ENCODE data around the gene TSEN34.

The TSEN34 gene

GRCh38 chr19:54164369-54165068, 26.6 kb upstream of the TSEN34 start:
- Histone ChIP-seq H3K36me3 (ENCODE audit: control insufficient read depth, low read length) (no peaks in the 10 kb centered on the region; the same call in 1 of the 2 replicates), H3F3A (ENCODE audit: control insufficient read depth, insufficient read depth) (no peaks in the 10 kb centered on the region), H3K4me2 (ENCODE audit: low read length) (no peak overlapping the region), H4K20me1 (ENCODE audit: control insufficient read depth, insufficient read depth, low read depth, low read length) (peaks cover 5% of the 10 kb centered on the region), H3K79me2 (ENCODE audit: control insufficient read depth, low read length) (peaks cover 15% of the 10 kb centered on the region), H3K4me1 (ENCODE audit: control insufficient read depth, low read length) (peaks cover 26% of the 10 kb centered on the region), H3K4me3 (ENCODE audit: low read length) (no peak overlapping the region), H3K27me3 (ENCODE audit: control insufficient read depth, low read length) (no peaks in the 10 kb centered on the region), H3K9me2 (replicated peaks; ENCODE audit: control insufficient read depth, low read length) (no peaks in the 10 kb centered on the region), H3K9me3 (ENCODE audit: control insufficient read depth, insufficient read depth, low read length) (no peaks in the 10 kb centered on the region), H3K27ac (ENCODE audit: low read depth, low read length) (no peak overlapping the region)
- TF ChIP-seq EZH2phosphoT487 (IDR thresholded peaks at IDR 0.05; ENCODE audit: borderline replicate concordance, low read length), result no peak
- TF ChIP-seq, protein P1, sequence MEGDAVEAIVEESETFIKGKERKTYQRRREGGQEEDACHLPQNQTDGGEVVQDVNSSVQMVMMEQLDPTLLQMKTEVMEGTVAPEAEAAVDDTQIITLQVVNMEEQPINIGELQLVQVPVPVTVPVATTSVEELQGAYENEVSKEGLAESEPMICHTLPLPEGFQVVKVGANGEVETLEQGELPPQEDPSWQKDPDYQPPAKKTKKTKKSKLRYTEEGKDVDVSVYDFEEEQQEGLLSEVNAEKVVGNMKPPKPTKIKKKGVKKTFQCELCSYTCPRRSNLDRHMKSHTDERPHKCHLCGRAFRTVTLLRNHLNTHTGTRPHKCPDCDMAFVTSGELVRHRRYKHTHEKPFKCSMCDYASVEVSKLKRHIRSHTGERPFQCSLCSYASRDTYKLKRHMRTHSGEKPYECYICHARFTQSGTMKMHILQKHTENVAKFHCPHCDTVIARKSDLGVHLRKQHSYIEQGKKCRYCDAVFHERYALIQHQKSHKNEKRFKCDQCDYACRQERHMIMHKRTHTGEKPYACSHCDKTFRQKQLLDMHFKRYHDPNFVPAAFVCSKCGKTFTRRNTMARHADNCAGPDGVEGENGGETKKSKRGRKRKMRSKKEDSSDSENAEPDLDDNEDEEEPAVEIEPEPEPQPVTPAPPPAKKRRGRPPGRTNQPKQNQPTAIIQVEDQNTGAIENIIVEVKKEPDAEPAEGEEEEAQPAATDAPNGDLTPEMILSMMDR (IDR thresholded peaks at IDR 0.05; ENCODE audit: low read depth, low read length, poor library complexity, severe bottlenecking), result no peak

DNA sequence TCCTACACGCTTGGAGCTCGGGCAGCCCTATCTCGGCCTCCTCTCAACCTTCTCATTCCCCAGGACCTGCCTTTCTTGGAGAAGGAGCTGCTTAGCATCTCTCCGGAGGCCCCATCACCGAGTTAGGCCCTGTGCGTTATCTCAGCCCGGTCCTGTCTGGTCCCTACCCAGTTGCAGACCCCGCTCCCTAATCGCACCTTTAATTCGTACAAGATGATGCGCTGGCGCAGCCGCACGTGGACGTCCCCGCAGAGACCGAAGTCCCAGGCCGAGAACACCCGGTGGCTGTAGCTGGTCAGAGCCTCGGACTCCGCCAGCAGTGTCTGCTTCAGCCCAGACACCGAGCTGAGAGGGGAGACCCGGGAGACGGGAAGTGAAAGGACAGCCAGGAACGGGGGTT, 25.9 kb upstream of the TSEN34 start:
- H3F3A ChIP-seq (ENCODE audit: control insufficient read depth, insufficient read depth), result no peaks in the 10 kb centered on the region
- H3K9me2 ChIP-seq (replicated peaks; ENCODE audit: control insufficient read depth, low read length), result no peaks in the 10 kb centered on the region
- H3K4me3 ChIP-seq (ENCODE audit: low read length), result no peak overlapping the region
- H3K27ac ChIP-seq (ENCODE audit: low read depth, low read length), result no peak overlapping the region
- TF ChIP-seq EZH2phosphoT487 (IDR thresholded peaks at IDR 0.05; ENCODE audit: borderline replicate concordance, low read length), result no peak
- TF ChIP-seq, protein P1 (IDR thresholded peaks at IDR 0.05; ENCODE audit: low read depth, low read length, poor library complexity, severe bottlenecking), result no peak
- H3K36me3 ChIP-seq (ENCODE audit: control insufficient read depth, low read length), result no peaks in the 10 kb centered on the region; the same call in 1 of the 2 replicates
- H3K9me3 ChIP-seq (ENCODE audit: control insufficient read depth, insufficient read depth, low read length), result no peaks in the 10 kb centered on the region
- H3K4me2 ChIP-seq (ENCODE audit: low read length), result no peak overlapping the region
- peaks cover 13% of the 10 kb centered on the region for H3K79me2 ChIP-seq (ENCODE audit: control insufficient read depth, low read length)
- H3K4me1 ChIP-seq (ENCODE audit: control insufficient read depth, low read length), result peaks cover 26% of the 10 kb centered on the region
- no peaks in the 10 kb centered on the region for H3K27me3 ChIP-seq (ENCODE audit: control insufficient read depth, low read length)
- H4K20me1 ChIP-seq (ENCODE audit: control insufficient read depth, insufficient read depth, low read depth, low read length), result peaks cover 5% of the 10 kb centered on the region

GRCh38 chr19:54168174-54168917, 22.8 kb upstream of the TSEN34 start:
- Histone ChIP-seq H3K36me3 (ENCODE audit: control insufficient read depth, low read length) (no peaks in the 10 kb centered on the region), H4K20me1 (ENCODE audit: control insufficient read depth, insufficient read depth, low read depth, low read length) (no peaks in the 10 kb centered on the region), H3K4me3 (ENCODE audit: low read length) (peak overlapping the region; percentile 43; the same call in 1 of the 2 replicates), H3K79me2 (ENCODE audit: control insufficient read depth, low read length) (no peaks in the 10 kb centered on the region), H3K27me3 (ENCODE audit: control insufficient read depth, low read length) (no peaks in the 10 kb centered on the region), H3F3A (ENCODE audit: control insufficient read depth, insufficient read depth) (no peaks in the 10 kb centered on the region; the same call in 1 of the 2 replicates), H3K4me2 (ENCODE audit: low read length) (peak overlapping the region; percentile 53), H3K4me1 (ENCODE audit: control insufficient read depth, low read length) (peaks cover 13% of the 10 kb centered on the region), H3K9me2 (replicated peaks; ENCODE audit: control insufficient read depth, low read length) (no peaks in the 10 kb centered on the region), H3K27ac (ENCODE audit: low read depth, low read length) (no peak overlapping the region), H3K9me3 (ENCODE audit: control insufficient read depth, insufficient read depth, low read length) (no peaks in the 10 kb centered on the region)
- no peak for TF ChIP-seq EZH2phosphoT487 (IDR thresholded peaks at IDR 0.05; ENCODE audit: borderline replicate concordance, low read length)
- TF ChIP-seq, protein P1 (IDR thresholded peaks at IDR 0.05; ENCODE audit: low read depth, low read length, poor library complexity, severe bottlenecking), result peak; percentile 73
